Sigmoid colon (tissue), 7 donors: Measurements from ENCODE around the gene HOXC13. TPM values are rescaled to one million over a fixed set of nuclear protein-coding genes. Genes with fewer than 3 reads are reported as not detected.

Experiments used
- DNase-seq: peaks from one replicate; pipeline ENCODE4 v3.0.0-alpha.2; 2019
- H3K27ac ChIP-seq, 4 donors: fragments of 200-600 bp; sonication (generic); one replicate each; pipeline ENCODE4 v1.5.1; 2016 to 2019; ENCODE audit warnings: mild to moderate bottlenecking in 1 of 4
- H3K27me3 ChIP-seq, 3 donors: fragments of 200-600 bp; sonication (generic); one replicate each; pipeline ENCODE4 v1.5.1; 2019; ENCODE audit warnings: mild to moderate bottlenecking in 1 of 3
- H3K36me3 ChIP-seq, 4 donors: fragments of 200-600 bp; sonication (generic); one replicate each; pipeline ENCODE4 v1.5.1; 2016 to 2019
- H3K4me1 ChIP-seq, 4 donors: fragments of 200-600 bp; sonication (generic); one replicate each; pipeline ENCODE4 v1.5.1; 2017 to 2019
- H3K4me3 ChIP-seq, 4 donors: fragments of 200-600 bp; sonication (generic); one replicate each; pipeline ENCODE4 v1.5.1; 2017 to 2019; ENCODE audit warnings: mild to moderate bottlenecking in 2 of 4, moderate library complexity in 1 of 4
- H3K9me3 ChIP-seq, 4 donors: fragments of 200-600 bp in 3 of 4; sonication (generic) in 3 of 4; one replicate each; pipeline versions ENCODE4 v1.5.1 to v1.6.1; 2013 to 2019
- CTCF ChIP-seq, 4 experiments: fragments of 450-650 bp in 3 of 4; fragments of 200-600 bp in 1 of 4; IDR thresholded peaks; one replicate each; pipeline ENCODE4 v1.5.1; 2016 to 2019; ENCODE audit warnings: antibody characterized with exemption in 4 of 4, mild to moderate bottlenecking in 3 of 4, moderate library complexity in 2 of 4
- EP300 ChIP-seq, 4 donors: sonication (generic); formaldehyde crosslinking; IDR thresholded peaks; one replicate each; pipeline ENCODE4 v1.6.1; 2017; ENCODE audit warnings: antibody characterized with exemption in 4 of 4
- POLR2A ChIP-seq, 2 donors: fragments of 450-650 bp; IDR thresholded peaks; one replicate each; pipeline ENCODE4 v1.6.1; 2016; ENCODE audit warnings: antibody characterized with exemption in 2 of 2, mild to moderate bottlenecking in 2 of 2, moderate library complexity in 2 of 2
- POLR2AphosphoS5 ChIP-seq, 4 donors: sonication (generic); formaldehyde crosslinking; IDR thresholded peaks; one replicate each; pipeline ENCODE4 v1.6.1; 2017; ENCODE audit warnings: antibody characterized with exemption in 4 of 4
- WGBS, 2 donors: extraction: QIAGEN DNeasy Blood & Tissue Kit; methylation state at CpG; one replicate each; pipeline ENCODE4 v1.1.7; 2013; 5-methylcytosine and 5-hydroxymethylcytosine counted together
- intact Hi-C: fragments of 100-400 bp; cut with DNase I; formaldehyde crosslinking; loops from one replicate; pipeline ENCODE4 v1.15.1; 2023
- polyA plus RNA-seq, 3 donors: library from polyadenylated mRNA; stranded (reverse); fragments of 200-250 nt; gene quantifications; one replicate each; pipeline ENCODE4 v1.2.3, GENCODE V29; 2013
- total RNA-seq, 4 donors: library from RNA; depleted of rRNA; stranded (reverse); fragments of >200 nt; gene quantifications; one replicate each; pipeline ENCODE4 v1.1.0, GENCODE V29; 2016
- donor health status: healthy with polysubstance abuse.
- donor health status: Bipolar disorder and iron deficiency.
- donor health status: healthy.

The HOXC13 gene
- total RNA-seq (not detected), polyA plus RNA-seq (under 1 TPM in 1 of 3 donors, not detected in 2; 0.60 TPM)

GRCh38 chr12:53938326-53939140 is at the start of gene HOXC13:
HOXC13 (plus strand) TSS chr12:53938831; CDS start chr12:53938907, 76 bp downstream.
- WGBS, 2 donors, result 6 to 24% methylated on average over 56 of the region's 56 CpGs
- peaks cover 0 to 30% (median 24%) of the 10 kb centered on the region in 4 donors for H3K4me1 ChIP-seq
- H3K9me3 ChIP-seq, result no peaks in the 10 kb centered on the region
- H3K27me3 ChIP-seq, result peaks cover 64 to 100% (median 97%) of the 10 kb centered on the region in 3 donors
- H3K36me3 ChIP-seq, result no peaks in the 10 kb centered on the region
- DNase-seq, result no peak
- no peak within 1 kb of the TSS for H3K4me3 ChIP-seq
- intact Hi-C loops, result no loop called here
- H3K27ac ChIP-seq, result no peak within 1 kb of the TSS
- TF ChIP-seq CTCF (IDR thresholded peaks at IDR 0.05), result no peak
- no peak for TF ChIP-seq POLR2A (IDR thresholded peaks at IDR 0.05)
- no peak for TF ChIP-seq EP300 (IDR thresholded peaks at IDR 0.05)
- TF ChIP-seq POLR2AphosphoS5 (IDR thresholded peaks at IDR 0.05), result no peak

GRCh38 chr12:53890081-53890480 is 48.5 kb upstream of the HOXC13 start:
- no peaks in the 10 kb centered on the region for H3K36me3 ChIP-seq
- intact Hi-C loops, result no loop called here
- H3K9me3 ChIP-seq, result no peaks in the 10 kb centered on the region
- no peak overlapping the region for H3K4me3 ChIP-seq
- no peak overlapping the region for H3K27ac ChIP-seq
- TF ChIP-seq EP300 (IDR thresholded peaks at IDR 0.05) (no peak), POLR2AphosphoS5 (IDR thresholded peaks at IDR 0.05) (no peak), POLR2A (IDR thresholded peaks at IDR 0.05) (no peak), CTCF (IDR thresholded peaks at IDR 0.05) (no peak)
- H3K27me3 ChIP-seq, result peaks cover 0 to 42% (median 3%) of the 10 kb centered on the region in 3 donors
- no peak for DNase-seq
- H3K4me1 ChIP-seq, result no peaks in the 10 kb centered on the region
- 86 to 94% methylated on average over 3 of the region's 3 CpGs for WGBS, 2 donors

- TF ChIP-seq CTCF (IDR thresholded peaks at IDR 0.05), result no peak
- no peak for TF ChIP-seq EP300 (IDR thresholded peaks at IDR 0.05)
- TF ChIP-seq POLR2A (IDR thresholded peaks at IDR 0.05), result no peak
- no peak for TF ChIP-seq POLR2AphosphoS5 (IDR thresholded peaks at IDR 0.05)
- Histone ChIP-seq H3K27me3 (peaks cover 0 to 61% (median 3%) of the 10 kb centered on the region in 3 donors), H3K4me3 (no peak overlapping the region), H3K9me3 (no peaks in the 10 kb centered on the region), H3K36me3 (no peaks in the 10 kb centered on the region), H3K27ac (no peak overlapping the region), H3K4me1 (no peaks in the 10 kb centered on the region)
- no peak for DNase-seq
- 57 to 70% methylated on average over 3 of the region's 3 CpGs for WGBS, 2 donors
- intact Hi-C loops, result no loop called here
Measured at GRCh38 chr12:53892762-53893395, 45.8 kb upstream of the HOXC13 start.

GRCh38 chr12:53899230-53899629 is 39.4 kb upstream of the HOXC13 start:
- no peak for DNase-seq
- H3K9me3 ChIP-seq, result no peaks in the 10 kb centered on the region
- H3K4me1 ChIP-seq, result no peaks in the 10 kb centered on the region
- 61 to 75% methylated on average over 1 of the region's 1 CpG for WGBS, 2 donors
- intact Hi-C loops, result no loop called here
- H3K4me3 ChIP-seq, result no peak overlapping the region
- H3K27ac ChIP-seq, result no peak overlapping the region
- no peak for TF ChIP-seq POLR2AphosphoS5 (IDR thresholded peaks at IDR 0.05)
- no peak for TF ChIP-seq POLR2A (IDR thresholded peaks at IDR 0.05)
- TF ChIP-seq EP300 (IDR thresholded peaks at IDR 0.05), result no peak
- TF ChIP-seq CTCF (IDR thresholded peaks at IDR 0.05), result no peak
- peaks cover 0 to 81% (median 0%) of the 10 kb centered on the region in 3 donors for H3K27me3 ChIP-seq
- no peaks in the 10 kb centered on the region for H3K36me3 ChIP-seq
